ENCODE measurements around the gene WIPF1. TPM values are rescaled to one million over a fixed set of nuclear protein-coding genes. Genes with fewer than 3 reads are reported as not detected.
A peak's percentile ranks its signal among the peaks of the same experiment; 100 is the strongest.

WIPF1 gene
- total RNA-seq, 1 donor from 2014 or later, result 20.1 TPM

DNA sequence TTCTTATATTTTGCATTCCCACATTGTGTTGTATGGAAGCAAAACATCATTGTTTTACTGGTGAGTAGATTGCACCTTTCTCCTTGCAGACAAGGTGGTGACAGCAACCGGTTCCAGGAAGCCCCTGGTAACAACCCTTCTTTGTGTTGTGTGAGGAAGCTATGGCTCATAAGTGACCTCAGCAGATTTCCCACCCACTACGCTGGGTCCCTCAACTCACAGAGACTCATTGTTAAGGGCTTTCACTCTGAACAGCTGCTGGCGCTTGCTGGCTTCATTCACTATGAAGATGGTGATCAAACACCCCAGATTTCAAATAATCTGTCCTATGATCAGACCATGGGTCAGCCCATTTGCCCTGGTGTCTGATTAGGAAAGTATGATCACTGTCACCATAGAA, 53.4 kb downstream of the WIPF1 start:
- no peak for DNase-seq (ENCODE audit: low read depth, low spot score)
- TF ChIP-seq, protein P1, sequence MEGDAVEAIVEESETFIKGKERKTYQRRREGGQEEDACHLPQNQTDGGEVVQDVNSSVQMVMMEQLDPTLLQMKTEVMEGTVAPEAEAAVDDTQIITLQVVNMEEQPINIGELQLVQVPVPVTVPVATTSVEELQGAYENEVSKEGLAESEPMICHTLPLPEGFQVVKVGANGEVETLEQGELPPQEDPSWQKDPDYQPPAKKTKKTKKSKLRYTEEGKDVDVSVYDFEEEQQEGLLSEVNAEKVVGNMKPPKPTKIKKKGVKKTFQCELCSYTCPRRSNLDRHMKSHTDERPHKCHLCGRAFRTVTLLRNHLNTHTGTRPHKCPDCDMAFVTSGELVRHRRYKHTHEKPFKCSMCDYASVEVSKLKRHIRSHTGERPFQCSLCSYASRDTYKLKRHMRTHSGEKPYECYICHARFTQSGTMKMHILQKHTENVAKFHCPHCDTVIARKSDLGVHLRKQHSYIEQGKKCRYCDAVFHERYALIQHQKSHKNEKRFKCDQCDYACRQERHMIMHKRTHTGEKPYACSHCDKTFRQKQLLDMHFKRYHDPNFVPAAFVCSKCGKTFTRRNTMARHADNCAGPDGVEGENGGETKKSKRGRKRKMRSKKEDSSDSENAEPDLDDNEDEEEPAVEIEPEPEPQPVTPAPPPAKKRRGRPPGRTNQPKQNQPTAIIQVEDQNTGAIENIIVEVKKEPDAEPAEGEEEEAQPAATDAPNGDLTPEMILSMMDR (conservative IDR thresholded peaks at IDR 0.05), result no peak
- no peaks in the 10 kb centered on the region for H3K27me3 Mint-ChIP-seq (ENCODE audit: low read depth)

DNA sequence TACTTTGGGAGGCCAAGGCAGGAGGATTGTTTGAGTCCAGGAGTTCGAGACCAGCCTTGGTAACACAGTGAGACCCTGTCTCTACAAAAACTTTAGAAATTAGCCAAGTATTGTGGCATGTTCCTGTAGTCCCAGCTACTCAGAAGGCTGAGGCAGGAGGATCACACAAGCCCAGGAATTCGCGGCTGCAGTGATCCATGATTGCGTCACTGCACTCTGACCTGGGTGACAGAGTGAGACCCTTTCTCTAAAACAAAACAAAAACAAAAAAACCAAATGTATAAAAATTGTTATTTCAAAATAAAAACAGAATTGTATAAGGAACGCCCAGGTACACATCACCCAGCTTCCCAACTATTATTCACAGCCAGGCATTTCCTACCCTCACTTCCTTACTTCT, 56.7 kb downstream of the WIPF1 start:
- H3K4me1 Mint-ChIP-seq, result peaks cover 18% of the 10 kb centered on the region
- no peaks in the 10 kb centered on the region for H3K36me3 Mint-ChIP-seq (ENCODE audit: low read depth)
- DNase-seq (ENCODE audit: low read depth, low spot score), result no peak
- no peak overlapping the region for H3K4me3 Mint-ChIP-seq
- no peaks in the 10 kb centered on the region for H3K9me3 Mint-ChIP-seq
- H3K27me3 Mint-ChIP-seq (ENCODE audit: low read depth), result no peaks in the 10 kb centered on the region
- H3K27ac Mint-ChIP-seq (ENCODE audit: unreplicated experiment), result no peak overlapping the region
- TF ChIP-seq, protein P1 (conservative IDR thresholded peaks at IDR 0.05), result no peak

More for the DNA sequence above, 53.4 kb downstream of the WIPF1 start:
- Mint-ChIP-seq H3K4me3 (no peak overlapping the region), H3K27ac (ENCODE audit: unreplicated experiment) (peak overlapping the region; percentile 48), H3K9me3 (peaks cover 2% of the 10 kb centered on the region), H3K4me1 (peaks cover 23% of the 10 kb centered on the region), H3K36me3 (ENCODE audit: low read depth) (no peaks in the 10 kb centered on the region)

DNA sequence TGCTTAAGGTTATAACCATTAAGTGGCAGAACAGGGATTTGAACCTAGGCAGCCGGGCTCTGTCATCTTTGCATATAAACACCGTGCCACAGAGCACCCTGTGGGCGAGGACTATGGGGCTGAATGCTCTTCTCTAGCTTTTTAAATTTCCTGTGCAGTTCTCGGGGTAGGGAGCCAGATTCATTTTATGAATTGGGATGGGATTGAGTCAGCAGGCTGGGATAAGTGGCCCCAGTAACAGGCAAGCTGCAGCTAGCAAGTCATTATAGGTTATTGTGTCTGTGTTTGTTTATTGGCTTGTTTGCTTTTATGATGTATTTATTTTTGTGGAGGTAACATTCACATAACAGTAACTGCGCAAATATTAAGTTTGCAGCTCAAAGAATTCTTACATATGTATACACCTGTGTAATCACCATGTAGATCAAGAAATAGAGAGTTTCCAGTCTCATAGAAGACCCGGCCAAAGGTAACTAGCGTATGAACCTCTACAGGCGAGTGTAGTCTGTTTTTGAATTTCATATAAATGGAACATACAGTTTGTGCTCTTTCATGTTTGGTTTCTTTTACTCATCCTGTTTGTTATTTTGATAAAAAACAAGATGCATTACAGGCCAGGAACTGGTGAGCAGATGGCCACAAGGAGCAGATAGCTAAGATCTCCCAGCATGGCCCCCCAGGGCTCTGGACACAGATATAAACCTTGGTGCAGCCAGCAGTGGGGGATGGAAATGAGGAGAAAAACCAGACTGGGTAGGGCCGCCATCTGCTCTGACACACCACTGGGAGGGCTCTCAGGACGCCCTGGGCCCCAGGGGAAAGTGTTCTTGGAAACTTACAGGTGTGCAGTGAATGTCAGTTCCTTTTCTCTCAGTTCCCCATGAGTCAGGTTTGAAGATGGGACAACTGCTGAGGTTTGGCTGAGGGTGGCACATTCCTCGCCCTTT, 61.6 kb downstream of the WIPF1 start:
- TF ChIP-seq, protein P1 (conservative IDR thresholded peaks at IDR 0.05), result no peak
- no peak overlapping the region for H3K4me3 Mint-ChIP-seq
- H3K27me3 Mint-ChIP-seq (ENCODE audit: low read depth), result no peaks in the 10 kb centered on the region
- H3K4me1 Mint-ChIP-seq, result peaks cover 9% of the 10 kb centered on the region
- no peak overlapping the region for H3K27ac Mint-ChIP-seq (ENCODE audit: unreplicated experiment)
- no peaks in the 10 kb centered on the region for H3K9me3 Mint-ChIP-seq
- DNase-seq (ENCODE audit: low read depth, low spot score), result no peak
- no peaks in the 10 kb centered on the region for H3K36me3 Mint-ChIP-seq (ENCODE audit: low read depth)

DNA sequence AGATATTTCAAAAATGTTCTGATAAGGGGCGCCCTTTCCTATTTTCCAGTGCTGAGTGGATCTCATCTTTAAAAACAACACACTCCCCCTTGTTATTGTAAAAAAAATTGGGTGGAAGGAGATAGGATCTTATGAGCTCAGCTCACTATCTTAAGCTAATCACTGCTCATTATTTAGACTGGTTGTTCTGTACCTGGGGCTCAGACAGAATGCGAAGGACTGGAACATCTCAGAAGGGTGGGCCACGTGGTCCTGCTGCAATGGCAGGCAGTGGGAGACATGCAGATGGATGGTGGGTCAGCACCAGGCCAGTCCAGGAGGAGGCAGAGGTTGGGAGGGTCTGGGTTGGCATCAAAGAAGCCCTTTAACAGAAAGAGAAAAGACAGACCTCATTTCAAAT, 62.5 kb downstream of the WIPF1 start:
- DNase-seq (ENCODE audit: low read depth, low spot score), result no peak
- peaks cover 9% of the 10 kb centered on the region for H3K4me1 Mint-ChIP-seq
- H3K27ac Mint-ChIP-seq (ENCODE audit: unreplicated experiment), result no peak overlapping the region
- no peaks in the 10 kb centered on the region for H3K27me3 Mint-ChIP-seq (ENCODE audit: low read depth)
- H3K4me3 Mint-ChIP-seq, result no peak overlapping the region
- H3K36me3 Mint-ChIP-seq (ENCODE audit: low read depth), result no peaks in the 10 kb centered on the region
- TF ChIP-seq, protein P1 (conservative IDR thresholded peaks at IDR 0.05), result no peak
- H3K9me3 Mint-ChIP-seq, result no peaks in the 10 kb centered on the region

DNA sequence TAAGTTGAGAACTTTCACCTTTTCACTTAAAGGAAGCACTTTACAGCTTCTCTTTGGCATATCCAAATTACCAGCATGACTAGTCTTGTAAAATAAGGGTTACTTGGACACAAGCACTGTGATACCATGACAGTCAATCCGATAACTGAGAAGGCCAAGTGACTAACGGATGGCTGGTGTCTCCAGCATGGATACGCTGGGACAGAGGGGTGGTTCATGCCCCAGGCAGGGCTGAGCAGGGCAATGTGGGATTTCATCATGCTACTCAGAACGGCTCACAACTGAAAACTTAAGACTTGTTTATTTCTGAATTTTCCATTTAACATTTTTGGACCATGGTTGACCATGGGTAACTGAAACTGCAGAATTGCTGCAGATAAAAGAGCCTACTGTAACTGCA, 67.7 kb downstream of the WIPF1 start:
- TF ChIP-seq, protein P1 (conservative IDR thresholded peaks at IDR 0.05), result no peak
- H3K9me3 Mint-ChIP-seq, result peaks cover 11% of the 10 kb centered on the region
- no peaks in the 10 kb centered on the region for H3K27me3 Mint-ChIP-seq (ENCODE audit: low read depth)
- no peak overlapping the region for H3K27ac Mint-ChIP-seq (ENCODE audit: unreplicated experiment)
- DNase-seq (ENCODE audit: low read depth, low spot score), result no peak
- peaks cover 9% of the 10 kb centered on the region for H3K4me1 Mint-ChIP-seq
- peaks cover 9% of the 10 kb centered on the region for H3K36me3 Mint-ChIP-seq (ENCODE audit: low read depth)
- H3K4me3 Mint-ChIP-seq, result no peak overlapping the region
